C1 segment of cervical spinal cord (tissue), 14 donors: Measurements from ENCODE around the gene BAZ2A.
"Not testable (repeated sequence)": the region's sequence is repeated elsewhere in the genome, so short reads cannot be mapped to it uniquely, and the experiment has no call there.

Experiments used
- DNase-seq, 14 donors: peaks; one replicate each; lab custom pipeline; 2025; lab: John Stamatoyannopoulos, UW

The BAZ2A gene

DNA sequence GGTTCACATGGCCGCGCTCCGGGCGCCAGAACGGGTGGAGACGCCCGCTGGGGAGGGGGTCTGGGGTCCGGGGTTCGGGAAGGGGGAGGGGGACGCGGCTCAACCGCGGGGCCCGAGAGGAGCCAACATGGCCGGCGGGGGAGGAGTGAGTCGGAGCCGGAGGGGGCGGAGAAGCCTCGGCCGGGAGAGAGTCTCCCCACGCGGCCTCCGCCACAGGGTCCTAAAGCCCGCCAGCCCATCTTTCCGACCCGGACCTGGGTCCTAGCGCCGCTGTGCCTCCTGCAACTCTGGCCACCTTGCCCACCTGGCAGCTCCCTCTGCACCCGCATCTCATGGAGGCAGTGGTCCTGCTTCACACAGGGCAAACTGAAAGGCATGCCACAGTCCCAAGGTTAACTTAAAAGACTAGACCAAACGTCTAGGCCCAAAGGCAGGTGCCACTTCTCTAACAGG lies at the start of gene BAZ2A:
Gene BAZ2A, minus strand, starts transcription at position 147 of the 453 bp plus-strand sequence. CDS start 12,796 bp downstream, outside the sequence.
- peak; percentile 21 to 90 (median 82) for DNase-seq

DNA sequence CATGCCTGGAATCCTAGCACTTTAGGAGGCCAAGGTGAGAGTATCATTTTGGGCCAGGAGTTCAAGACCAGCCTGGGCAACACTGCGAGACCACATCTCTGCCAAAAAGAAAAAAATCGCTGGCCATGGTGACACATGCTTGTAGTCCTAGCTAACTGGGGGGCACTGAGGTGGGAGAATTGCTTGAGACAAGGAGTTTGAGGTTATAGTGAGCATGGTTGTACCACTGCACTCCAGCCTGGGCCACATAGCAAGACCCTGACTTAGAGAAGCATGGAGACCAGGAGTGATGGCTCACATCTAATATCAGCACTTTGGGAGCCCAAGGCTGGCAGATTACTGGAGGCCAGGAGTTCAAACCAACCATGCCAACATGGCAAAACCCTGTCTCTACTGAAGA lies 48.7 kb upstream of the BAZ2A start:
- no peak for DNase-seq

DNA sequence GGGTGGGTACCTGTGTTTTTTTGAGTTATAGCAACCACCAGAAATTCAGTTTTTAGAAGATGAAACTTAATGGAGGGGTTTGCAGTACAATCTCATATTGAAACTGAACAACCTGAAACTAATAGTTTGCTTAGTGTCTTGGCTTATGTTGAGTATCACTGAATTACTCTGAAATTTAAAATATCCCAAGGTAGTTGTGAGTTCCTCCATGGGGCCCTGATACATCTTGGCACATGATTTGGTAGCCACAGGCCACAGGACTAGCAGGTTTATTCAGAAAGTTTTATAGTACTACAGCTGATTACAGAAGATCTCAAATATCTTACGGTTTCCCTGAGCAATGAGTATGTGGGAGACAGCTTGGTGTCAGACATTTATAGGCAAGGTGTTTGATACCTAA lies 47.6 kb upstream of the BAZ2A start:
- DNase-seq, result no peak

DNA sequence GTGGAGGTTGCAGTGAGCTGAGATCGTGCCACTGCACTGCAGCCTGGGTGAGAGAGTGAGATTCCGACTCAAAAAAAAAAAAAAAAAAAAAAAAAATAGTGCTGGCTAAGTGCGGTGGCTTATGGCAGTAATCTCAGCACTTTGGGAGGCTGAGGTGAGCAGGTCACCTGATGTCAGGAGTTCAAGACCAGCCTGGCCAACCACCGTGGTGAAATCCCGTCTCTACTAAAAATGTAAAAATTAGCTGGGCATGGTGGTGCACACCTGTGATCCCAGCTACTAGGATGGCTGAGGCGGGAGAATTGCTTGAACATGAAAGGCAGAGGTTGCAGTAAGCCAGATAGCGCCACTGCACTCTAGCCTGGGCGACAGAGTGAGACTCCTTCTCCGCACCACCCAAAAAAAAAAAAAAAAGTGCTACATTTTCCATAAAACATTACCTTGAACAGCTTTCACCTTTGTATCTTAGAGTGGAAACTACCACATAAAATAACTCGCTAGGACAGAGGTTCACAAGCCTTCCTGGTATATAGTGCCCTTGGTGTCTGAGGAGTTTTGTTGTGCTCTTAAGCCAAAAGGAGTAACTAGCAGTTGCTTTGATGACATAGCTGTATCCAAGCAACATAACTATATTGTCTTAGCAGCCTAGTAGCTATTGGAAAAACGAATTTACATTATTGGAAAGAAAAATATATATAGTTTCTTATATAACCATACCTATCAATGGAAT lies 46.9 kb upstream of the BAZ2A start:
- no peak for DNase-seq

DNA sequence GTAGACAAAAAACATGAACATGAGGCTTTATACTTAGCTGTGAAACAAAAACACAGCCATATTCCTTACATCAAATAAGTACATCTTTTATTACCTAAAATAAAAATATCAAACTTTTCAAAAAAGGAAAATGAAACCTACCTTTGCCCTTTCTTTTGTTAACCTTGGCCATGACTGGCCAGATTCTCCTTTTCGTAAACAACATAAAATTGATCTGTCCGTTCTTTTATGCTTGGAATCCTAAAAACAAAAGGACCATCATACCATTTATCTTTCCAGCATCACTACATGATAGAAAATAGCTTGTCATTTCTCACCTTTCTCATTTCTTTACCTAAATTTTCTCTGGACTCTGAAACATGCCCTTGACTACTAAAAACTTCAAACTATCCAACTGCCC lies 41.5 kb upstream of the BAZ2A start:
- no peak for DNase-seq

DNA sequence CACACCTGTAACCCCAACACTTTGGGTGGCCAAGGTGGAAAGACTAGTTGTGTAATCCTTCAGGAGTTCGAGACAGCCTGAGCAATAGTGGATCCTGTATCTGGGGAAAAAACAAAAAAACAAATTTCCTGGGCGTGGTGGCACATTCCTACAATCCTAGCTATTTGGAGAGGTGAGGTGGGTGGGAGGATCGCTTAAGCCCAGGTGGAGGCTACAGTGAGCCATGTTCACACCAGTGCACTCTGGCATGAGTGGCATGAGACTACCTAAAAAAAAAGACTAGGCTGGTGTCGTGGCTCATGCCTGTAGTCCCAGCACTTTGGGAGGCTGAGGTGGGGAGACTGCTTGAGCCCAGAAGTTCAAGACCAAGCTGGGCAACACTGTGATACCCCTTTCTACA lies 40.7 kb upstream of the BAZ2A start:
- DNase-seq, result no peak

DNA sequence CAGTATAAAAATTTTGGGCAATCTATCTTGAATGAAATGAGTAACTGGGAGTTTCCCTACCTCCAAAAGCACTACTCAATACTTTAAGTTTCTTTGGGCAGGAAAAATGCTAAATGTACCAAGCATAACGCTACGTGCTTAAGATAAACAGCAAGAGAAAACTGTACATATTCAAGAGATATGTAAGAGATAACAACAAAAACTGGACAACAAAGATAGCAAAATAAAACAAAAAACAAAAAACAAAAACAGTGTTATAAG lies 38.0 kb upstream of the BAZ2A start:
- DNase-seq, result no peak

DNA sequence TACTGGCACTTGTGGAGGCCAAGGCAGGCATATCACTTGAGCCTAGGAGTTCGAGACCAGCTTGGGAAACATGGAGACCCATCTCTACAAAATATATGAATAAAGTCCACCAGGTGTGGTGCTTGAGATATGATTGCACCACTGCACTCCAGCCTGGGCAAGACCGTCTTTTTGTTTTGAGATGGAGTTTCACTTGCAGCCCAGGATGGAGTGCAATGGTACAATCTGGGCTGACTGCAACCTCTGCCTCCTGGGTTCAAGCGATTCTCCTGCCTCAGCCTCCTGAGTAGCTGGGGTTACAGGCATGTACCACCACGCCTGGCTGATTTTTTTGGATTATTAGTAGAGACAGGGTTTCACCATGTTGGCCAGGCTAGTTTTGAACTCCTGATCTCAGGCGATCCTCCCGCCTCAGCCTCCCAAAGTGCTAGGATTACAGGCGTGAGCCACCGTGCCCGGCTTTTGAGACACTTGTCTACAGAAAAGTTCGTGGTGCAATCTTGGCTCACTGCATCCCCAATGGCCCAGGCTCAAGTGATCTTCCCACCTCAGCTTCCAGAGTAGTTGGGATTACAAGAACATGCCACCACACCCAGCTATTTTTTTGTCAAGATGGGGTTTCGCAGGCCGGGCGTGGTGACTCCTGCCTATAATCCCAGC lies 32.0 kb upstream of the BAZ2A start:
- DNase-seq, result no peak

DNA sequence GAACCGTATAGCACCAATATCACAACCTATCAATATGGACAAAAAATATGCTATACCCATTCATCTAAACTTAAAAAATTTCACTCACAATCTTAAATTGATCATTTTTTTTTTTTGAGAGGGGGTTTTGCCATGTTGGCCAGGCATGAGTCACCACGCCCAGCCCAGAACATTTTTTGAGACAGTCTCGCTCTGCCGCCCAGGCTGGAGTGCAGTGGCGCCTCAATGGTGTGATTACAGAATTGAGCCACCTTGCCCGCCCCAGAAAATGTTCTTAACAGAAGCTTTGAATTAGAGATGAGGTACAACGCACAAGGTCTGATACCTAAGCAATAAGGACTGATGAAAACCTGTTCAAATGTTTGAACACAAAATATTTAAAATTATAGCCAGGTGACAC lies 31.4 kb upstream of the BAZ2A start:
- no peak for DNase-seq

DNA sequence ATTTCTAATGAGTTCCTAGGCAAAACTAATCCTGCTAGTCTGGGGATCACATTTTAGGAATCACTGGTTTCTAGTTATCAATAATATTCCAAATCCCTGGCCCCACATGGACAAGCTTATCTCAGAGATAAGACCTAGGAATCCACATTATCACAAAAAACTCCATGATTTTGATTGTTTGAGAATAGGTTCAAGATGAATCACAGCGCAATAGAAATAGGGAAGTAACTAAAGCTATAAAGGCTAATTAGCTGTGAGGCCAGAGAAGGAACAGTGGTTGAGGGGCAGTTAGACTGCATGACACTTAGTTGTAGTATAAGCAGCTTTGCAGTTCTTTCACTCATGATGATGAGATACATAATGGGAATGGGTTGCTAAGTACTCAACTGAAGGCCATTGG lies 28.8 kb upstream of the BAZ2A start:
- DNase-seq, result no peak

DNA sequence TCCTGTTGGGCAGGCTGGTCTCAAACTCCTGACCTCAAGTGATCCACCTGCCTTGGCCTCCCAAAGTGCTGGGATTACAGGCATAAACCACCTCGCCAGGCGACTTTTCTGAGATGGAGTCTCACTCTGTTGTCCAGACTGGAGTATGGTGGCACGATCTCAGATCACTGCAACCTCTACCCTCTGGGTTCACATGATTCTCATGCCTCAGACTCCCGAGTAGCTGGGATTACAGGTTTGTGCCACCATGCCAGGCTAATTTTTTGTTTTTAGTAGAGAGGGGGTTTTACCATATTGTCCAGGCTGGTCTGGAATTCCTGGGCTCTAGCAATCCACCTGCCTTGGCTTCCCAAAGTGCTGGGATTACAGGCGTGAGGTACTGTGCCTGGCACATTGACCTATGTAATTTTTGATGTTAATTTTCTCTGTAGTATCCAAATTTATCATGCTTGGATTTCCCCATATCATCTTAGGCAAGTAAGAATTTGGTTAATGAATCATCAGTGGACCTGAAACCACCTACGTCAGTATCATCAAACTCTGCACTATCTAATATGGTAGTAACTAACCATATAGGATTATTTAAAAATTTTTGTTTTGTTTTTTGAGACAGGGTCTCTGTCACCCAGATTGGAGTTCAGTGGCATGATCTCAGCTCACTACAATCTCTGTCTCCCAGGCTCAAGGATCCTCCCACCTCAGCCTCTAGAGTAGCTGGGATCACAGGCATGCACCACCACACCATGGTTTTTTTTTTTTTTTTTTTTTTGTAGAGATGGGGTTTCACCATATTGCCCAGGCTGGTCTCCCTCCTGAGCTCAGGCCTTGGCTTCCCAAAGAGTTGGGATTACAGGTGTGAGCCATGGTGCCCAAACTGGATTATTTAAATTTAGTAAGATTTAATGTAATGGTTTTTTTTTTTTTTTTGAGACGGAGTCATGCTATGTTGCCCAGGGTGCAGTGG lies 27.6 kb upstream of the BAZ2A start:
- no peak for DNase-seq

DNA sequence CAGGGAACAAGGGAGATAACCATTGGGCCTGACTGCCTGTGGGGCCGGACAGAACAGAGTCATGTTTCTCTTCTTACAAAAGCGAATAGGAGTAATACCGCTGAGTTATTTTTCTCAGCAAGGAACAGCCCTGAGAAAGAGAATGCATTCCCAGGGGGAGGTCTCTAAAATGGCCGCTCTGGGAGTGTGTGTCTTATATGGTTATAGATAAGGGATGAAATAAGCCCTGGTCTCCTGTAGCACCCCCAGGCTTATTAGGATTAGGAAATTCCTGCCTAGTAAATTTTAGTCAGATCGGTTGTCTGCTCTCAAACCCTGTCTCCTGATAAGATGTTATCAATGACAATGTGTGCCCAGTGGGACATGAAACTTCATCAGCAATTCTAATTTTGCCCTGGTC lies 23.7 kb upstream of the BAZ2A start:
- DNase-seq, result not testable (repeated sequence)

DNA sequence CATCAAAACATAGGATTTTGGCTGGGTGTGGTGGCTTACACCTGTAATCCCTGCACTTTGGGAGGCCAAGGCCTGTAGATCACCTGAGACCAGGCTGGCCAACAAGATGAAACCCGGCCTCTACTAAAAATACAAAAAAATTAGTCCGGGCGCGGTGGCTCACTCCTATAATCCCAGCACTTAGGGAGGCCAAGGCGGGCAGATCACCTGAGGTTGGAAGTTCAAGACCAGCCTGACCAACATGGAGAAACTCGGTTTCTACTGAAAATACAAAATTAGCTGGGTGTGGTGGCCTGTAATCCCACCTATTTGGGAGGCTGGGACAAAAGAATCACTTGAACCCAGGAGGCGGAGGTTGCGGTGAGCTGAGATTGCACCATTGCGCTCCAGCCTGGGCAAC lies 17.9 kb upstream of the BAZ2A start:
- not testable (repeated sequence) for DNase-seq

DNA sequence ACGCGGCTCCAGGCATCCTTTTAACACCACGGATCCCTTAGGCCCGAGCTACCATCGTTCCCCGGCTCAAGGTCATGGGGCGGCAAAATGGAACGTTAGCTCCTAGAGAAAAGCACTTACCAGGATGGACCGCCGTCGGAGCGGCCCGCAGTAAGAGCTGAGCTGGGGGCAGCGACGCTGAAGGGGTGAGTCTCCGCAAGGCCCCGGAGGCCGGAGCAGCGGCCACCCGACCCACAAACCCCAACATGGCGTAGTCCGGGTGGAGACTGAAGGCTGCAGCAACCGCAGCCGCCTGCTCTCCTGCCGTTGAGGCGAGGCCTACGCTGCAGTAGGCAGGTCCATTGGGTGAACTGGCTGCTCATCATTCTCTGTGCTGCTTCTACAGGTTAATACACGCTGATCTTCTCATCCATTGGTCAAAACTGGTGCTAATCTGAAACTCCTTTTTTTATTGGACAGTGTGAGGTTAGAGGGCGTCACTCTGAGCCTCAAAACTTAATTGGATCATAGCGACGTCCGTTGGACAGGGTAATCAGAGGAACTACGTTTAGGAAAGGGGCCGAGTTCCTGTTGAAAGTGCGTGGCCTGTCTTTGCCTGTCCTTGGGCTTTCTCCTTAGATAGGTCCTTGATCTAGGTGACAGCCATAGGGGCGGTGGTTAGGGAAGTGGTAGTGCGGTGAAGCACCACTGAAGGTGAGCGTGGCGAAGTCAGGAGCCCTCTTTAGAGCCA lies 15.8 kb upstream of the BAZ2A start, which contains the start of gene ATP5F1B:
Gene ATP5F1B, minus strand, starts transcription at position 268 of the 730 bp plus-strand sequence. Its CDS starts 21 bp downstream, at position 247.
- DNase-seq, result peak in 13 of 14 donors; percentile 88 to 99 (median 90)

DNA sequence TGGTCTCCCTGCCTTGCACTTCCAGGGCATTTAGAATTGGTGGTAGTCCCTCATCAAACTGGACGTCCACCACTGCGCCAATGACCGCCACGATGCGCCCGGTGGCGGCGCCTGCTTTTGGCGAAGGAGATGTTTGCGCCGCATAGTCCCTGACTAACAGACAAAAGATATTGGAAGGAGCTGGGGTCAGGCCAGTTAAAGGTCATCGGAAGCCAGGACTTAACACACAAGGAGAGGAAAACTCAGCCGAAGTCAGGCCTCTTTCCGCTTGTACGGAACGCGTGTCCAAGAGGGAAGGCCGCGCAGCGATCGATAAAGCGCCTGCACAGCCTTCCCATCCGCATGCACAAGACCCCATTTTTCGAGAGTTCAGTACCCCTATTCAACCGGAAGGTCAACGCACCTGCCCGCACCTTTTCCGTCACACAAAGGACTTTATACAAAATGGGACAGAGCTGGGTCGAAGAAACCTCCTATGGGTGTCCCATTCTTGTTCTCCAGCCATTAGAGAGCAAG lies 15.1 kb upstream of the BAZ2A start:
- peak in 4 of 14 donors; percentile 20 to 40 (median 29) for DNase-seq

DNA sequence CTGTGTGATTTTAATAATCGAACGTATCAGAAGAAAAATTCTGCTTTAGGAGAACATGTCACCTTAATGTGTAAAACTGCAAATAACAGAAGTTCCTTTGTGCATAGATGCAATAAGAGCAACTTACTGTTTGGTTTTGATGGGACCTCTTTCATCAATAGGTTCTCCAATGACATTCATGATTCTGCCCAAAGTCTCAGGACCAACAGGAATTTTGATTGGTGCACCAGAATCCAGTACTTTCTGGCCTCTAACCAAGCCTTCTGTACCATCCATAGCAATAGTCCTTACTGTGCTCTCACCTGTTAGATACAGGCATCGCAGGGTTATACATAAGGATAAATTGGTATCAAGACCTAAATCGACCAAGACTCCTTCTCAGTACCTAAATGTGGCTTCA lies 14.5 kb upstream of the BAZ2A start:
- no peak for DNase-seq

DNA sequence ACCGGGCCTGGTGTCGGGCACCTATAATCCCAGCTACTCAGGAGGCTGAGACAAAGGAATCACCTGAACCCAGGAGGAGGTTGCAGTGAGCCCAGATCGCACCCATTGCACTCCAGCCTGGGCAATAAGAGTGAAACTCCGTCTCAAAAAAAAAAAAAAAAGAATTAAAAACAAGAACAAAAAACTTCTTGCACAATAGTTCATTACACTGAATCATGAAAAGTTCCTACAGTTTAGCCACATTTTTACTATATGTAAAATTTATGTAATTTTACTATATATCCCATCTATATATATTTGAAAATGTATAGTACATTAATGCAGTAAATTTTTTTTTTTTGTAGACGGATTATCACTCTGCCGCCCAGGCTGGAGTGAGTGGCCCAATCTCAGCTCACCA lies 11.1 kb upstream of the BAZ2A start:
- DNase-seq, result no peak

DNA sequence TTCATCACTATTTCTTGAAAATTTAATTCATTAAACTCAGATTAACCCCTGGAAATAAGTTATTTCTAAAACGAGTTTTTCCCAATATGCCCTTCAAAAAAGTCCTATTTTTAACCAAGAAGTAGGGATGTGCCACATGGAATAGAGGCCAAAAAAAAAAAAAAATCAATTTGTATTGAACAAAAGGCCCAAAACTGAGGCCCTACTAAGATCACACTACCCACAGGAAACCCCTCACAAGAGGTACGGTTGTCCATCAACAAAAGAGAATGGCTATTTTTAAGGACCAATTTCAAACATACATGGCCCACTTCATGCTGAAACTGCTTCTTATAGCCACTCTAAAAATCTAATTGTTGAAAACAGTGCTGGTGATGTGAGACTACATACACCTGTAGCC lies 7.5 kb upstream of the BAZ2A start:
- no peak for DNase-seq

DNA sequence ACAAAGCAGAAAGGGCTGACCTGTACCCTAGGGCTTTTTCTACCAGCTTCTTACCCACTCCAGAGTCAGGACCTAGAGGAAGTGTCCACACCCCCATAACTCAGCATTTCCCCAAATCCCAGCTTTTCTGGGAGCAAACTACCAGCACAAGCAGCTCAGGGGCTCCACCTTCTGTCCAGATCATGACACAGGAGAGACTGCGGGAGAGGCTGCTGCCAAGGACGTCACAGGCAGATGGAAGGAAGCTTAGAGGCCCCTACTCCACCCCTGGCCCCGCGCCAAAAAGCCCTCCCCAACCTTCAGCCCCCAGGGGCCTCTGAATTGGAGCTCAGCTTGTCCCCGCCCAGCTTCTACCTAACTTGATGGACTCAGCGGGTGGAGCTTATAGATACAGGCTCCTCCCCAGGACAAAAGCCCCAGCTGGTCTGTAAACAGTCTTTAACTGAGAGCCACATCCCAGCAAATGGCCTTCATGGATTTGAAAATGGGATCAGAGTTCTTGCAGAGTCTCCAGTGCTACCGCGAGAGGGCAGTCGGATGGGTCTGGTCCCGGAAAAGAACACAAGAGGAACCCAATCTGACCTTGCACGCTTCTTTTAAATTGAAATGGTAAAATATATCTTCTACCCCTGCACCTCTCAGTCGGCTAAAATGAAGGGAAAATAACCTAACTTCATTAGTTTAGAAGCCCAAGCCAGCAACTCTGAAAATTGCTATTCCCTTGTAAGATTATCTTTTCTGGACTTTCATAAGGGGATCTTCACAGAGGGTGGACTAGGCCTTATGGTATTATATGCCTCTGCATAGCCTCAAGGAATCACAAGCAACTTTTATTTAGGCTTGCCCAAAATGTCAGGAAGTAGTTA lies 6.8 kb upstream of the BAZ2A start:
- DNase-seq, result peak; percentile 57 to 99 (median 92)
